Measurements from ENCODE around the gene NAGPA.
"Not testable (repeated sequence)": the region's sequence is repeated elsewhere in the genome, so short reads cannot be mapped to it uniquely, and the experiment has no call there.

NAGPA gene

DNA sequence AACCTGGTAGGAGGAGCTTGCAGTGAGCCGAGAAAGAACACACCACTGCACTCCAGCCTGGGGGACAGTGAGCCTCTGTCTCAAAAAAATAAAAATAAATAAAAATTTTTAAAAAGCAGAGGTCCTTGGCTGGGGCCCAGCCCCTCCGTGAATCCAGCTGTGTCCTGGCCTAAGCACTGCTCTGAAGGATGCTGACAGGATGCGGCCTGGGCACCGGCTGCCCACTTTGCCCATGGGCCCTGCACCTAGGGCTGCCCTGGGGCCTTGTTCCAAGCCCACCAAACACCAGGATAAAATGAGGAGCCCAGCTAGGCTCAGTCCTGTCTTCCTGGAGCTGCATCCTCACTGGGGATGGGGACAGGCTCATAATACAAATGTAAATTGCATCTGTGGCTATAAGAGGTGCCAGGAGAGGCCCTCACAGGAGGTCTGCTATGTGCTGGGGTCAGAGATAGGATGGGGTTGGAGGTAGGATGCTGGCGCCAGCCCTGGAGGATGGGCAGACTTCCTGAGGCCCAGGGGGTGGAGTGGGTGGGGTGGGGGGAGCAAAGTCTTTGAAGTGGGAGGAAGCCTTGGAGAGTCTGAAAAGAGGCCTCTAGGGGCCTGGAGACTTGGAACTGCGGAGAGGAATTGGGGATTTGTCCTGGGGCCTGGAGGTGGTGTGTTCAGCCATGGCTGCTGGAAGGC lies 25.8 kb upstream of the NAGPA start:
- no peak for DNase-seq

DNA sequence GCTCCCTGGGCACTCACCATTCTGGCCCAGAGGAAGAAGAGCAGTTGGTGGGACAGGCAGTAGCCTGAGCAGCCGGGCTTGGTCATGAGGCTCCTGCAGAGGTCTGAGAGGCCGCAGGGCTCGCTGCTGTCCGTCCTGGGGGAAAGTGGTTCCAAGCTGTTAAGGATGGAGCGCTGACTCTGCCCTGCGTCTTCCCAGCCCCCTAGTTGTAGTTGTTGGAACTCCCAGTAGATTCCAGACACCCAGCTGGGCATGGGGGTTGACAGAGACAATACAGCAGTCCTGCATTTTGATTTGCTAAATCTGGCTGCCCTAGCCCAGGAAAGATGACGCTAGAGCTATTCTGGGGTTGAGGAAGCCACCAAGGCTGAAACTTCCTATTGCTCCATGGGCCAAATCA lies 24.7 kb upstream of the NAGPA start:
- DNase-seq: no peak

DNA sequence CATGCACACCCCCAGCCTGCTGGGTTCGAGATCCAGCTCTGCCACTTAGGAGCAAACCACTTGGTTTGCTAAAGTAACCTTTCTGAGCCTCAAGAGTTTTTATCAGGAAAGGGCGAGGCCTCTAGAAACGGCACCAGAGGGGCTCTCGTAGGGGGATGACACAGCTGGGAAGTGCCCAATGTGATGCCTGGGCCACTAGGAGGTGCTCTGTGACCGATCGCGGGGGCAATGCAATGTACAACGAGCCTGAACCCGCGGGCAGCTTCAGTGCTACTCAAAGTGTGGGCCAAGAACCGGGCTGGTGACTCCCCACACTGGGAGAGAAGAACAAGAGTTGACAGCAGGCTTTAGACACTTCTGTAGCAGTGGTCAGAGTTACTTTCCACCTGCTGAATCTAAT lies 22.6 kb upstream of the NAGPA start:
- no peak for DNase-seq

DNA sequence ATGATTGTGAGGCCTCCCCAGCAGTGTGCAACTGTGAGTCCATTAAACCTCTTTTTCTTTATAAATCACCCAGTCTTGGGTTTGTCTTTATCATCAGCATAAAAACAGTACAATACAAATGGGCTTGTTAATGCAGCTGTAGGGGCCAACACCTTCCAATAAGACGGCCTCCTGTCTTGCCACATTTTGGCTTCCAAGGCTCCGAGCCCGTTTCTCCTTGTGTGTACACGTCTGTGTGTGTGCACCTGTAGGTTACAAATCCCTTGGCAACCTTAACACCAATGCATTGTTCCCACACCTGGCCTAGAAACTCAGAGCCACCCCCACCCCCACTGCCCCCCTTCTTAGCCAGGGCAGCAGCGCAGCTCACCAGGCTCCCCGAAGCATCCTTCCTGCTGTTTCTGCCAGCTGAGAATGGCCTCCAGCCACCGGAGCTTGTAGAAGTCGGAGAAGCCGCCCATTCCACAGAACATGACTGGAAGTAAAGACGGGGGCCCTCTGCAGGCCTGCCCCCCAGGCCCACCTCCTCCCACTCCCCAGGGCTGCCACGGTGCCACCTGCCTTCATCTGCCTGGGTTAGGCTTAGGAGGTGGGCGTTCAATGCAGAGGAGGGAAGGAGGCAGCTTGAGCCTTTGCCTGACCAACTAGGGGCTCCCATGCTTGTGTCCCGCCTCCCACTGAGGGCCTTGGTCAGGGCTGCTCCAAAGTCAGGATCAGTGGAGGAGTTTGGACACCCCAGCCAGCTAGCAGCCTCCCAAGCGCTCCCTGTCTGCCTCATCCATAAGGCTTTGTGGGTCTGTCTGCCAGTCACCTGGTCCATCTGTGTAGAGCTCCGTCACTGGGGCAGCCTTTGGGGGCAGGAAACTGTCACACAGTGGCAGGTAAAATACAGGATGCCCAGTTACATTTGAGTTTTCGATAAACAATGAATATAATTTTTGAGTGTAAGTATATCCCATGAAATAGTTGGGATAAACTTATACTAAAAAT lies 21.4 kb upstream of the NAGPA start:
- no peak for DNase-seq

DNA sequence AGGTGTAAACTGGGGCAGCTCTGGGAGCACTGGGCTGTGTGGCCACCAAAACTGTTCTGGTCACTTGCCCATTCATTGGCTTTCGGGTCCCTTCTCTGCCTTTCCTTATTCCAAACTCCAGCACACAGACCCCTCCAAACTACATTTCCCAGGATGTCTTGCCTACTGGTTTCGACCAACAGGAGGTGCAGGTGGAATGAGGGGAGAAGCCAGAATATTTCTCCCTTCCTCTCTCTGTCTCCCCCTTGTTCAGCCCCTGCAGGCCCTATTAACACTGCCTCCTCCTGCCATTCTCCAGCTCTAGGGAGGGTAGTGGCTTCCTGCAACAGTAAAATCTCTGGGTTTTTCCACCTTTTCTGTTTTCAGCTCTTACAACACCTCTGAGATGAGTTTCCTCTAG lies 13.2 kb upstream of the NAGPA start:
- DNase-seq: no peak

DNA sequence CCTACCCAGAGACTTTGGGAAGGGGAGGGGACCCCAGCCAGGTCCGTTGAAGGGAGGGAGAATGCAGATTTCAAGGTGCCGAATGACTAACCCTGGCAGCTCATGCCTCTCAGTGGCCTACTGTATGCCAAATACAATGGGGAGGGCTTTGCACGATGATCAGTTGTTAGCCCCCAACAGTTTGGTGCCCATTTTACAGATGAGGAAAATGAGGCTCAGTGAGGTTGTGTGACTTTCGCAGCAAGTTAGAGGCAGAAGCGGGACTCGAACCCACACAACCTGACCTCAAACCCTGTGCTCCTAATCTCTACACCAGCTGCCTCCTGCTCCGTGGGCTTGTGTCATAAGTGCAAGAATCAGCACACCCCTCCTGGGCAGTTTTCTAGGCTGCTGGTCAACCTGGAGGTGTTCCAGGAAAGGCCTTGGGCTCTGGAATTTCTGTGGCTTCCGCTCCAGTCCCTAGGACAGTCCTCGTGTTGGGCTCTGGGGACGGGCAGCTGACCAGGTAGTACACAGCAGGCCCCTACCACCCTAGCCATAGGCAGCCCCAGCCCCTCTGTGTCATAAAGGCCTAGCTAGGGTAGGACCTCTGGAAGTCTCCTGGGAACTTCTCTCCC lies 11.9 kb upstream of the NAGPA start:
- no peak for DNase-seq

DNA sequence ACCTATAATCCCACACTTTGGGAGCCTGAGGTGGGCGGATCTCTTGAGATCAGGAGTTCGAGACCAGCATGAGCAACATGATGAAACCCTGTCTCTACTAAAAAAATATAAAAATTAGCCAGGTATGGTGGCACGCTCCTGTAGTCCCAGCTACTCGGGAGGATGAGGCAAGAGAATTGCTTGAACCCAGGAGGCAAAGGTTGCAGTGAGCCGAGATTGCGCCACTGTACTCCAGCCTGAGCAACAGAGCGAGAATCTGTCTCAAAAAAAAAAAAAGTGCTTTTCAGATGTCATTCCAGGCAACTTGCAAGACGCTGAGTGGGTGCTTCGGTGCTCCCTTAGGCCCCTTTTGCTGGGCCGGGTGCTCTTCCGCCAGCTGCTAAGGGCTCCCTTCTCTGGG lies 10.8 kb upstream of the NAGPA start:
- not testable (repeated sequence) for DNase-seq

DNA sequence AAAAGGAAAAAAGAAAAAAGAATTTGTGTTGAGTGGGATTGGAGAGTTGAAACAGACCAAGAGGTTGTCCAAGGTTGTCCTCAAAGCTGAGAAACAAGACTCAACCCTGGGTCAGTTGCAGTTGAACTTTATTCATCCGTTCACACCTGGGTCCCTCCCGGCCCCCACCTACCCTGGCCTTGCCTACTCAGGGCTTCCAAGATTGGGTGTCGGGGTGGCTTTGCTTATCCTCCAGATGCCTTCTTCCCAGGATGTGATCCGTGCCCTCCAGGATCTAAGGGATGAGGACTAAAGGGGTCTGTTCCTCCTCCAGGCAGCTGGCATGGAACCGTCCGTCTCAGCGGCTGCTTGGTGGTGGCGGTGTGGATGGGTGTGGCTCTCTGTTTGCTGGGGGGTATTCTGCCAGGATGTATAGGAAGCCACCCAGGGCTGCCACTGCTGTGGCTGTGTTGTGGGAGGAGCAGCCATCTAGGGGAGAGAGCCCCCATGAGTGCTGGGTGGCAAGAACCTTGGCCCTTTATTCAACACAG lies 10.3 kb upstream of the NAGPA start:
- no peak for DNase-seq

DNA sequence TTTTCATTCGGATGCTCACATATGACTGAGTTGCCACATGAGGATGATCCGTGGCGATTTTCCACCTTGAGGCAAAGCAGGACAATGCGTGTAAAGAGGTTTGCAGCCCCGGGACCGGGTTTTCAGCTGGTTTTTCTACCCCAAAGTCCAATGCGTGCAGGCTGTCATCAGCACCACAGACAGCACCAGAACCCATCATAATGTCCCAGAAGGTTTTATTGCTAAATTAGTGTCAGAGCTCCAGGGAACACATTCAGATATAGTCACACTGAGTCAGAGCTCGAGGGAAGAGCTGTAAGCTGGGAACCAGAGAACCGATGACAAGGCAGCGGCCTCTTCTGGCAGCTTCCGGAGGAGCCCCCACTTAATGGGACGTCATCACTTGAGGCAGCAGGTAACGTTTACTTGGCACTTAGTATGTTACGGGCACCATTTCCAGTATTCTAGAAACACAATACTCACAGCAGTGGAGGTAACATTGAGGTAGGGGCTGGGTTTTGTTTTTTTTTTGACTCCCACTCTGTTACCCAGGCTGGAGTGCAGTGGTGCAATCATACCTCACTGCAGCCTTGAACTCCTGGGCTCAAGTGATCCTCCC lies 8.9 kb upstream of the NAGPA start:
- no peak for DNase-seq

GRCh38 chr16:5041600-5042133 lies 7.9 kb upstream of the NAGPA start:
- DNase-seq: no peak

GRCh38 chr16:5040451-5040850 lies 6.7 kb upstream of the NAGPA start:
- no peak for DNase-seq

DNA sequence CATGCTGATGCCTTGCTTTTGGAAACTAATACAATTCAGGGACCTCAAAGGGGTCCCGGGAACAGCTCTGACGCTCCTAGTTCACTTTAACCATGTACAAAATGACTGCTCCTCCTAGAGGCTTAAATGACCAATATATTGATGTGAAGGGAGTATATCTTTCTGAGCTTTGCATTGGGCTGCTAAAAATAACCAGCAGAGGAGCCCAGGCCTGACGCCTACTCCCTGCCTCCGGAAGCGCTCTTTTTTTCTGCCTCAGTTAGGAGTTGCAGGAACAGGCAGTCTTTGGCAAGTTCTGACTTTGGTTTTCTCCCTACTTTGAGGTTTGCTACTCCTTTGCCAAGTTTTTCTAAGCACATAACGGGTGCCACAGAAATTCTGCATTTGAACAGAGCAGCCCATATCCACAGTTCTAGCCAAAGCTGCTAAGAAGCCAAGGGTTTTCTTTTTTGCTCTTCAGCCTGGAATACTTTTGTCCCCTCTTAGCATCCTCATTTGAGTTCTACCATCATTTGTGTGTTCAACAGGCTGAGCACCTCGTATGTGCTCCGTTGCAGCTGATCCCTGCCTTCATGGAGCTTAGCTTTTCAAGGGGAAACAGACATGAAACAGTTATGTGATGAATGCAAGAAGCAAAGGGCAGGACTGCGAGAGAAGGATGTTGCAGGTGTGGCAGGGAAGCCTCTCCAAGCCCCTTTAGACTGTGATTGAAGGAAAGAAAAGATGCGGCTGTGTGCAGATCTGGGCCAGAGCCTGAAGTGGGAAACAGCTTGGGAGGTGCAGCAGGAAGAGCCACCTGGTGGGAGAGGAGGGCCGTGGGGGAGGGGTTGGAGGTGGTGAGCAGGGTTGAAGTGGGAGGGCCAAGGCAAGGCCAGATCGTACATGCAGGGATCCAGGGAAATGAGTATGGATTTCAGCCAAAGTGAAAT lies 2.8 kb upstream of the NAGPA start:
- DNase-seq: no peak

DNA sequence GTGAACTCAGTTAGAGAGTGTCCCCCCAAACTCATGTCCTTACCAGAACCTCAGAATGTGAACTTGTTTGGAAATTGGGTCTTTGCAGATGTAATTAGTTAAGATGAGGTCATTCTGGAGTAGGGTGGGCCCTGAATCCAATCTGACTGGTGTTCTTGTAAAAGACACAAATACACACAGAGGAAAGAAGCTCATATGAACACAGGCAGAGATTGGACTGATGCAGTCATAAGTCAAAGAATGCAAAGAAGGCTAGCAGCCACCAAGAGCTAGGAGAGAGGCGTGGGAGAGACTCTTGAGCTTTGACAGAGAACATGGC lies 2.1 kb upstream of the NAGPA start:
- no peak for DNase-seq

DNA sequence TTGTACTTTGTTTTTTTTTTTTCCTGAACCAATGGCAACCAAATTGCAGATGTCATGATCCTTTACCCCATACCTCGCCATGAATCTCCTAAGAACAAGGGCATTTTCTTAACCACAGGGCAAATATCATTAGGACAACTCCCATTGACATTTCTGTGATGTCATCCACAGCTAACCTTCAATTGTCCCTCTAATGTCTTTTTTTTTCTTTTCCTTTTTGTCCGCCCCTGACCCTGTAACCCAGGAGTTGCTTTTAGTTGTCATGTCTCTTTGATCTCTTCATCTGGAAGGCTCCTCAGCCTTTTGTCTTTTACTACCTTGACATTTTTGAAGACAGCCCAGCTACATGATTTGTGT lies 410 bp upstream of the NAGPA start:
- DNase-seq: no peak

DNA sequence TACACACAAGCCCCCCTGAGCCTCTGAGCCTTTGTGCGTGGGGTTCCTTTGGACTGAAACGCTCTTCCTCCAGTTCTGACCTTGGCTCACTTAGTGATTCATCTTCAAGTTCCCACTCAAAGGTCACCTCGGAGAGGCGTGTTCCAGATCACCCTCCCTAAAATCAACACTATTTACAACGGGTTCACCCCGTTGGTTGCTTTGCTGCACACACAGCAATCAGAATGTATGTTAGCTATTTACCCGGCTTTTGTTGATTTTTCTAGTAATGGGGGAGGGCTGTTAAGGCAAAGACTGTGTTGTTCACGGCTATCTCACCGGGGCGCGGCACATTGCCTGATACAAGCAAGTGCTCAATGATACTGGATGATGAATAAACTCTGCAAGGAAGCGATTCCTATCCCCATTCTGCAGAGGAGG lies 977 bp downstream of the NAGPA start:
- DNase-seq: no peak

GRCh38 chr16:5031601-5032000 lies 2.1 kb downstream of the NAGPA start:
- no peak for DNase-seq

DNA sequence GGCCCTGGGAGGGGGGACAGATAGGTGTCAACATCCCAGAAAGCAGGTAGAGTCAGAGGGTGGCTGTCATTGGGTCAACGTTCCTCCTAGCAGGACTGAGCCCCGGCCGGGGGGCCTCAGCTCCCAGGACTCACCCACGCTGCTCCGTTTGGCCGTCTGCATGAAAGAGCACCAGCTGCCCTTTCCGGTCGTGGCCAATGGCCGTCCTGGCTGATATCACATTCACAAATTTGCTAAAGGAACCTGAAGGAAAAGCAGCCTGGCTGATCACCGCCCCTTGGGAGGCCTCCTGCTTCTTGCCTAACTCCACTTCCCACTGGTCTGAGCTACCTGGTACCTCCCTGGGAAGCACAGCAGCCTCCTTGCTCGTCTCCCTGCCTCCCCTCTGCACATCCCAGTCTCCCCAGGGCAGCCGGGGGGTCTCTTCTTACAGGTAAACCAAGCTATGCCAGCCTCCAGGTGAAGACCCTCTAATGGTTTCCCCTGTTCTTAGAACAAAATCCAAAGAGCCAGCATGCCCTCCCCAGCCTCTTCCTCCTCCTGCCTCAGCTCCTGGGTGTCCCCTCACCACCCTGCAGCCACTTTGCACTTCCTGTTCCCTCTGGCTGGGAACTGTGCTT lies 3.4 kb downstream of the NAGPA start:
- no peak for DNase-seq

DNA sequence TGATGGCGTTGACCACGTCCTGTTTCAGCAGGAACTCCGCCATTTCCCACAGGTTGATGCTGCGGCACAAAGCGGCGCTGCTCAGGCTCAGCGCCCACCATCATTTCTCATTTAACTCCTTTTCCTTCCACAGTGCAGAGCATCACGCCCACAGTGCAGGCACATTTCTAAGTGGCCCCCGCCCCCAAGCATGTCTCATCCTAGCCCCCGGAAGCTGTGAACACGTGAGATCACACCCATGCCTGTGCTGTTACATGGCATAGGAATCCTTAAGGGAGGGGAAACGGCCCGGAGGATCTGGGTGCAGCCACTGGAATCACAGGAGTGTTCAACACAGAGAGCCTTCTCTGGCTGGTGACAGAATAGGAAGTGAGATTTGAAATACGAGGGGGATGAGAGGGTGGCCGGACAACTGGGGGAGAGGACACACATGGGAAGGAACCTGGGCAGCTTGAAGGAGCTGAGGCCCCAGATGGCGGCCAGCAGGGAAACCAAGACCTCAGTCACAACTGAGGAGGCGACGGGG lies 4.7 kb downstream of the NAGPA start:
- DNase-seq: no peak

DNA sequence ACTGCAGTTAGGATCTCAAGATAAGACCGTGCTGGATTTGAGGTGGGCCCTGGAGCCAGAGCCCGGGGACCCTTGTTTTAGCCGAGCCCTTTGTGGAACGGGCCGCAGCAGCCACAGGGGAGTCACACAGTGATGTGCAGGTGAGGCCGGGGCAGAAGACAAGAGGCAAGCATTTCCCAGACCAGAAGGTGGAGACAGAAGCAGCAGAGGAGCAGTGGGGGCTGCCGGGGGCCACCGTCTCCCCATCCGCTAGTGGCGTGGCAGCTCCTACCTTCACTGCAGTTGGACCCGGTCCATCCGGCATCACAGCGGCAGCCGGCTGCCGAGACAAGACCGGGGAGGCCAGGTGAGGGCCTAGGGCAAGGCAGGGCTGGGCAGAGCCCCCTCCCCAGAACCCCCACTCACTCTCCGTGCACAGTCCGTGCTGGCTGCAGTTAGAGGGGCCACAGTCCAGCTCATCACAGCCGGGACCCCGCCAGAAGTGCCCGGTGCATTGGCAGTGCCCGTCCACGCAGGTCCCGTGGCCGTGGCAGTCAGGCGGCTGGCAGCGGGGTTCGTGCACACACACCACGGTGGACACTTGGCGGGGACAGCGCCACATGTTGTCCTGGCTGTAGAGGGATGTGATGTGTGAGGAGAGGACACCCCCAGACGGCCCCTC lies 6.0 kb downstream of the NAGPA start:
- DNase-seq: no peak

DNA sequence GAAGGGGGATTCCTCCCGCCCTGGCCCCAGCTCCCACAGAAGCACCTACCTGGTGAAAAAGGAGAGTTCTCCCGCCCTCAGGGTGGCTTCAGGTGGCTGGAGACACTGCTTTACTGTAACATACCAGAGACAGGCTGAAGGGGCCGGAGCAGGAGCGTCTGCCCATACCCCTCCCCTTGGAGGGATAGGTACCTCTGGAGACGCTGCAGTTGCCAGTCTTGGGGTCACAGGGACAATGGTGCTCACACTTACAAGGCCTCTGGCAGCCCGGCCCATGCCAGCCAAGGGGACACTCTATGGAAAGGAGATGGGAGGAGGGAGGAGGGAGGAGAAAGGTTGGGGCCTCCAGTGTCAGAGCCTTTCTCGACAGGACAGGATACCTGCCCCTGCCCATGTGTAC lies 6.6 kb downstream of the NAGPA start:
- no peak for DNase-seq

DNA sequence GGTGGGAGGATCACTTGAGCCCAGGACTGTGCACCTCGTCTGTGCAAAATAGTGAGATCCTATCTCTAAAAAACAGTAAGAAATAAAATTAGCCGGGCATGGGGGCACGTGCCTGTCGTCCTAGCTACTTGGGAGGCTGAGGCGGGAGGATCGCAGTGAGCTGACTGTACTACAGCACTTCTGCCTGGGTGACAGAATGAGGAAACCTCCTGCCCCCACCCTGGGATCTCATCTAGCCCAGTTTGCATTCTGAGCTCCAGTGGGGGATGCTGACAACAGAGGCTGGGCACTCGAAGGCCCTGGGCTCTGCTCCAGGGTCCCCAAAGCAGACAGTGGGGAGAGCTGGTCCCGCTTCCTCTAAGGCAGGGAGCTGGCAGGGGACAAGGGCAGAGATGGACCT lies 7.1 kb downstream of the NAGPA start:
- DNase-seq: no peak

Data from NCI-H2029 treated with DMSO at 0.1 percent for 48 hours (cell line).